GM18499 (cell line): ENCODE data around the gene ATG12.
"Not testable (repeated sequence)": the region's sequence is repeated elsewhere in the genome, so short reads cannot be mapped to it uniquely, and the experiment has no call there.

ENCODE experiments used
- ATAC-seq: cut with Tn5 transposase; IDR thresholded peaks from one replicate; pipeline ENCODE4 v1.9.1; 2021; ENCODE audit warnings: moderate number of reproducible peaks; ENCODE audit not compliant: insufficient read depth, unreplicated experiment

Gene ATG12

GRCh38 chr5:115843444-115844130, 2.2 kb upstream of the ATG12 start:
- no peak for ATAC-seq

- ATAC-seq = no peak
Measured at GRCh38 chr5:115842952-115843351, 1.6 kb upstream of the ATG12 start.

GRCh38 chr5:115842089-115842935, 947 bp upstream of the ATG12 start:
- ATAC-seq = peak; percentile 11

- no peak for ATAC-seq
Measured at GRCh38 chr5:115840873-115841272, 492 bp downstream of the ATG12 start.

GRCh38 chr5:115838885-115839518, 2.4 kb downstream of the ATG12 start:
- peak; percentile 26 for ATAC-seq

GRCh38 chr5:115835481-115835880, 5.9 kb downstream of the ATG12 start:
- no peak for ATAC-seq

- ATAC-seq = peak; percentile 71
Measured at GRCh38 chr5:115831163-115831768, 10.1 kb downstream of the ATG12 start.

GRCh38 chr5:115829913-115830312, 11.5 kb downstream of the ATG12 start:
- no peak for ATAC-seq

- no peak for ATAC-seq
Measured at GRCh38 chr5:115825948-115826347, 15.4 kb downstream of the ATG12 start.

- not testable (repeated sequence) for ATAC-seq
Measured at GRCh38 chr5:115824983-115825382, 16.4 kb downstream of the ATG12 start.

GRCh38 chr5:115820846-115821245, 20.5 kb downstream of the ATG12 start:
- no peak for ATAC-seq

- ATAC-seq = no peak
Measured at GRCh38 chr5:115818821-115819220, 22.5 kb downstream of the ATG12 start.

- ATAC-seq = no peak
Measured at GRCh38 chr5:115817386-115817785, 24.0 kb downstream of the ATG12 start.

- no peak for ATAC-seq
Measured at GRCh38 chr5:115816226-115817081, 24.9 kb downstream of the ATG12 start, which contains the start of gene CDO1. TSS of gene CDO1 (minus strand) at chr5:115816659. CDS start at chr5:115816397, 262 bp downstream.

- no peak for ATAC-seq
Measured at GRCh38 chr5:115815693-115816225, 25.6 kb downstream of the ATG12 start.

GRCh38 chr5:115815006-115815692, 26.2 kb downstream of the ATG12 start:
- ATAC-seq = no peak

GRCh38 chr5:115813719-115814118, 27.6 kb downstream of the ATG12 start:
- ATAC-seq = no peak

GRCh38 chr5:115812372-115812771, 29.0 kb downstream of the ATG12 start:
- ATAC-seq = no peak

- no peak for ATAC-seq
Measured at GRCh38 chr5:115811406-115811805, 30.0 kb downstream of the ATG12 start.
